ENCODE results near the gene ATG3. TPM values are rescaled to one million over a fixed set of nuclear protein-coding genes. Genes with fewer than 3 reads are reported as not detected.

Gene ATG3
- total and polyA plus RNA-seq, 9 of the 15 experiments (the other 6 are each of a cell fraction or from before 2014, with no cell fraction given), result 48.7 to 107 (median 64.7) TPM

DNA sequence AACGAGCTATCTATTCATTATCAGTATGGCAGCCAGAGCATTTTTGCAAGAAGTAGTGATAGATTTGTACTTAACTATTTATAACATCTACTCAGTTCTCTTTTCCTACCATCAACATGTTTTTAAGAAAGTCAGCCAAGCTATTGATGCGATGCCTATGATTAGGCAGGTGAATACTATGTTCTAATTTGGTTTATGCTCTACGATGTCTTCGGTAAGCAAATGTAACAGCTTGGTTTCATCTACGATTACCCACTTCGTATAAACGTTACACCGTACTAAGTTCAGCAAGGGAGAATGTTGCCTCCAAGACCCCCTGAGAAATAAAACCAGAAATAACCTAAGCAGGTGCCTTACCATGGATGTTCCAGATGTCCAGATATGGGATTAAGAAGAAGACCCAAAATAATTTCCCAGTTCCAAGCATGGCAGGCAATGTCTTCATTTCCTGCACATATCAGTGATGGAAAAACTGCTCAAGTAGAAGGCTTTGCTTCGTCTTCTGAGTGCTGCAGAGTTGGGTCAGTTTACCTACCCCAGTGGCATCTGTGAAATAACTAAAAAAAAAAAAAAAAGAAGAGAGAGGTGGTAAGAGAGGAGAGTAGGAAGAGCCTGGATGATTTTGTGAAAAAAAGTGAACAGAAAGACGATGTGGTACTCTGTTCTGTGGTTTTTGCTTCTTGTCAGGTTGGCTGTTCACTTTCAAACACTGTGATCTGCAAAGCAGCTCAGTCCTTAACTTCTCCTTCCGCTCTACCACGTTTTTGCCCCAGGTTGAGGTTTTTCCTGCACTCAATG is 62.6 kb downstream of the ATG3 start, which contains the start of gene BTLA (continued):
- no peak for TF ChIP-seq EZH2 (IDR thresholded peaks at IDR 0.05; ENCODE audit: borderline replicate concordance, low read depth, low read length)
- no peak for TF ChIP-seq STAT5B (CRISPR knock-in tag; IDR thresholded peaks at IDR 0.05)
- TF ChIP-seq DIDO1 (tag; IDR thresholded peaks at IDR 0.05; ENCODE audit: low read depth), result no peak
- no peak for TF ChIP-seq GATAD2B (IDR thresholded peaks at IDR 0.05; ENCODE audit: borderline replicate concordance)
- TF ChIP-seq TRIM24 (IDR thresholded peaks at IDR 0.05), result no peak
- TF ChIP-seq ZNF3 (CRISPR knock-in tag; IDR thresholded peaks at IDR 0.05), result no peak
- no peak for TF ChIP-seq U2AF1 (optimal IDR thresholded peaks at IDR 0.05; ENCODE audit: low read depth, low read length)

DNA sequence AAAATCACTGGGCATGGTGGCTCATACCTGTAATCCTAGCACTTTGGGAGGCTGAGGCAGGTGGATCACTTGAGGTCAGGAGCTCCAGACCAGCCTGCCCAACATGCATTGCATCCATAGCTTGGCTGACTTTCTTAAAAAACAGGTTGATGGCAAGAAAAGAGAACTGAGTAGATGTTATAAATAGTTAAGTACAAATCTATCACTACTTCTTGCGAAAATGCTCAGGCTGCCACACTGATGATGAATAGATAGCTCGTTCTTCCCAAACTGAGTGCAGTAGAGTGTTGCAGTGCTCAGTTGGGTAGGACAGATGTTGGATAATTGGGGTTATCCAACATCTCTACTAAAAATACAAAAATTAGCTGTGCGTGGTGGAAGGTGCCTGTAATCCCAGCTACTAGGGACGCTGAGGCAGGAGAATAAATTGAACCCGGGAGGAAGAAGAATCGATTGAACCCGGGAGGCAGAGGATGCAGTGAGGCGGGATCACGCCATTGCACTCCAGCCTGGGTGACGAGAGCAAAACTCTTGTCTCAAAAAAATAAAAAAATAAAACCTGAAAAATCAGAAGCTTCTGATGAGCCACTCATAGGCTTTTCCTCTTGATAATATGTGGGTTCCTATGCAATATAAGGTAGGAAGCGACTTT is 63.7 kb downstream of the ATG3 start:
- POLR2A ChIA-PET, result no interaction called here
- no peak overlapping the region for H3K4me2 ChIP-seq (ENCODE audit: insufficient read depth, low read length)
- no peaks in the 10 kb centered on the region for H3K27me3 ChIP-seq (ENCODE audit: control insufficient read depth in 2 of 2, insufficient read depth in 2 of 2, low read length in 2 of 2)
- intact Hi-C loops (cut with micrococcal nuclease), result no loop called here
- BruUV-seq (replicated peaks), result no TSS peak
- no peak for FAIRE-seq
- 0% methylated on average over 10 of the region's 11 CpGs for WGBS (ENCODE audit: insufficient coverage, low coverage, missing lambda C conversion rate)
- DNase-seq (ENCODE audit: extremely low read depth in 1 of 4, low spot score in 3 of 4), result no peak
- H3K9ac ChIP-seq (ENCODE audit: insufficient read depth in 1 of 2, low read depth in 2 of 2, low read length in 2 of 2), result no peak overlapping the region
- CTCF ChIA-PET (ENCODE audit: low intra/inter-chr PET ratio), result no interaction called here
- H3K36me3 ChIP-seq (ENCODE audit: control insufficient read depth, insufficient read depth, low read length), result no peaks in the 10 kb centered on the region
- H2AFZ ChIP-seq (ENCODE audit: low read depth, low read length), result no peak overlapping the region
- ATAC-seq, result no peak
- no peak overlapping the region for H3K4me3 ChIP-seq
- no peaks in the 10 kb centered on the region for H3K9me1 ChIP-seq (ENCODE audit: control insufficient read depth, insufficient read depth, low read length)
- H3K79me2 ChIP-seq (ENCODE audit: control insufficient read depth, insufficient read depth, low read length), result no peaks in the 10 kb centered on the region
- H3K4me1 ChIP-seq (replicated peaks in 1 of 2; ENCODE audit: control insufficient read depth in 2 of 2, insufficient read depth in 2 of 2, low read length in 2 of 2), result no peaks in the 10 kb centered on the region
- in situ Hi-C loops (cut with MboI), result no loop called here
- H3K9me3 ChIP-seq (replicated peaks; ENCODE audit: control insufficient read depth, insufficient read depth, low read depth, low read length), result no peaks in the 10 kb centered on the region
- H4K20me1 ChIP-seq (replicated peaks; ENCODE audit: control insufficient read depth, insufficient read depth, low read length), result no peaks in the 10 kb centered on the region
- no peak overlapping the region for H3K27ac ChIP-seq (ENCODE audit: extremely low read depth, low read depth, low read length)
- TF ChIP-seq CHD4 (IDR thresholded peaks at IDR 0.05; ENCODE audit: insufficient read depth, insufficient replicate concordance, low read depth, low read length, poor library complexity, severe bottlenecking) (no peak), GATAD2B (IDR thresholded peaks at IDR 0.05; ENCODE audit: borderline replicate concordance) (no peak), E2F3 (CRISPR knock-in tag; IDR thresholded peaks at IDR 0.05) (no peak), MCM2 (IDR thresholded peaks at IDR 0.05; ENCODE audit: low read depth) (no peak)
